ENCODE data around the gene SHB.

Gene SHB, protein sequence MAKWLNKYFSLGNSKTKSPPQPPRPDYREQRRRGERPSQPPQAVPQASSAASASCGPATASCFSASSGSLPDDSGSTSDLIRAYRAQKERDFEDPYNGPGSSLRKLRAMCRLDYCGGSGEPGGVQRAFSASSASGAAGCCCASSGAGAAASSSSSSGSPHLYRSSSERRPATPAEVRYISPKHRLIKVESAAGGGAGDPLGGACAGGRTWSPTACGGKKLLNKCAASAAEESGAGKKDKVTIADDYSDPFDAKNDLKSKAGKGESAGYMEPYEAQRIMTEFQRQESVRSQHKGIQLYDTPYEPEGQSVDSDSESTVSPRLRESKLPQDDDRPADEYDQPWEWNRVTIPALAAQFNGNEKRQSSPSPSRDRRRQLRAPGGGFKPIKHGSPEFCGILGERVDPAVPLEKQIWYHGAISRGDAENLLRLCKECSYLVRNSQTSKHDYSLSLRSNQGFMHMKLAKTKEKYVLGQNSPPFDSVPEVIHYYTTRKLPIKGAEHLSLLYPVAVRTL

DNA sequence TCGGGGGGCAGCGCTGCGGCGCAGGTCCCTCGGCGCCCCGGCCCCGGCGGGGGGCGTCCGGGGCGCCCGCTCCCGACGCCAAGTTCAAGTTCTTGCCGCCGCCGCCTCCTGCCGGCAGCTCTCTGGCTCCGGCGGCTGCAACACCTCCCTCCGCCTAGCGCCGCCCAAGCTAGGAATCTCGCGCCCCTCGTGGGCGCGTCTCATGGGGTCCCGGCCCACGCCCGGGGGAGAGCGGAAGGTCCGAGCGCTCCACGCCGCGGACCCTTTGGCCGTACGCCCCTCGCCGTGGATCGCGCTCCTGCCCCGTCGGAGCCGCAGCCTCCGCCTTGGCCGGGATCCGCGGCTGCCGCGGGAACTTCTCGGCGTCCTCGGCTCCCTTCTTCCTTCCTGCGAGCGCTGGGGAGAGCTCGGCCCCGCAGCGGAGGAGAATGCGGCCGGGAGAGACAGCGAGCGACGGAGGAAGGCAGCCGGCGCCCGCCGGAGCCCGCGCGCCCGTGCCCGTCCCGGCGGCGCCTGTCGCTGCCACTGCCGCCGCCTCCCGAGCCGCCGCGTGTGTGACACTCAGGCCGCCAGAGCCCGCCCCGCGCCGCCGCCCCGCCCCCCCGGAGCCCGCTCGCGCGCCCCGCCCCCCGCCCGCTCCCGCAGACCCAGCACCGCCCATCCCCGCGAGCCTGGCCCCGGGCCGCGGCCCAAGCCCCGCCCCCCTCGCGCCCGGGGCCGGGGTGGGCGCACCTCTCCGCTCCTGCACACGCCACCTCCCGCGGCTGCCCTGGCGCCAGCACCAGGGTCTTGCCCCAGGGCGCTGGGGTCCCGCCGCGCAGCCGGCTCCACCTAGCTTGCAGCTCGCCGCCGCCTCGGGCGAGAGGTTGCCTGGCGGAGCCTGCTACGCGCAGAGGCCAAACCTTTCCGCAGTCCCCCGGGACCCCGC, at the start of gene SHB:
Gene SHB (minus strand): TSS at position 527 of the 928 bp plus-strand sequence. CDS start 582 bp downstream, outside the sequence.
- TF ChIP-seq, protein P1, sequence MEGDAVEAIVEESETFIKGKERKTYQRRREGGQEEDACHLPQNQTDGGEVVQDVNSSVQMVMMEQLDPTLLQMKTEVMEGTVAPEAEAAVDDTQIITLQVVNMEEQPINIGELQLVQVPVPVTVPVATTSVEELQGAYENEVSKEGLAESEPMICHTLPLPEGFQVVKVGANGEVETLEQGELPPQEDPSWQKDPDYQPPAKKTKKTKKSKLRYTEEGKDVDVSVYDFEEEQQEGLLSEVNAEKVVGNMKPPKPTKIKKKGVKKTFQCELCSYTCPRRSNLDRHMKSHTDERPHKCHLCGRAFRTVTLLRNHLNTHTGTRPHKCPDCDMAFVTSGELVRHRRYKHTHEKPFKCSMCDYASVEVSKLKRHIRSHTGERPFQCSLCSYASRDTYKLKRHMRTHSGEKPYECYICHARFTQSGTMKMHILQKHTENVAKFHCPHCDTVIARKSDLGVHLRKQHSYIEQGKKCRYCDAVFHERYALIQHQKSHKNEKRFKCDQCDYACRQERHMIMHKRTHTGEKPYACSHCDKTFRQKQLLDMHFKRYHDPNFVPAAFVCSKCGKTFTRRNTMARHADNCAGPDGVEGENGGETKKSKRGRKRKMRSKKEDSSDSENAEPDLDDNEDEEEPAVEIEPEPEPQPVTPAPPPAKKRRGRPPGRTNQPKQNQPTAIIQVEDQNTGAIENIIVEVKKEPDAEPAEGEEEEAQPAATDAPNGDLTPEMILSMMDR (conservative IDR thresholded peaks at IDR 0.05; ENCODE audit: low read length): peak; percentile 46
- H3K4me3 ChIP-seq (ENCODE audit: low read length): peak within 1 kb of the TSS; percentile 86
- peak; percentile 60 for DNase-seq (ENCODE audit: low read depth)

DNA sequence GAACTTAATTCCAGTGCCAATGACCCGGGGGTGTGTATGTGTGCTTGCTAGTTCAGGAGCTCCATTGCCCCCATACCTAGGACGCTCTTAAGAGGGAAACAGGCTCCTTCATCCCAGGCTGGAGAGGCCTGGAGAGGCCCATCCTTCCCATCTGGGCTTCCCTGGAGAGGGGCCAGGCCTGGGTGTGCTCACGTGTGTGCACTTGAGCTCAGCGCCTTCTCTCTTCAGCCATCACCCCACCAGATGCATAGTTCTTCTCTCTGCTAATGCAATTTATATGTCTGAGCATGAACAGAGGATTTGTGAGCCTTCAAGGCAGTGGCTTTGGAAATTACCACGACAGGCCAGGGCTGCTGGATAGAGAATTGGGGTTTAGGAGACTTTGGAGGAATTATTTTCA, 48.6 kb upstream of the SHB start:
- peak; percentile 13 for DNase-seq (ENCODE audit: low read depth)
- no peak overlapping the region for H3K4me3 ChIP-seq (ENCODE audit: low read length)
- TF ChIP-seq, protein P1 (conservative IDR thresholded peaks at IDR 0.05; ENCODE audit: low read length): no peak

DNA sequence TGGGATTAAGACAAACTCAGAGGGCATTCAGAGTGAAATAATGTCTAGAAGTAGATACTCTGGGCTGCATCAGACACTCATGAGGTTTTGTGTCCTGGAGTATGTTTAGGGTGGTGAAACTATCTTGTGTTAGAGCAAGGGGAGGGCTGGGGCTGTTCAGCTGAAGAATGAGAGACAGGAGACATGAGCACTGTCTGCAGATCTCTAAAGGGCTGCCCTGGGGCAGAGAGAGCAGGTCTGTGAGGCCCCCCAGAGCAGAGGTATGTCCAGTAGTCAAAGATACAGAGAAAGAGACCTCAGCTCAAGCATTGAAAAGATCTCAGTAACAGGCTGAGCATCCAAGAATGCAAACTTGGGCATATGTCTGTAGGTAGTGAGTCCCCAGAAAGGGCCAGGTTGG, 45.9 kb upstream of the SHB start:
- TF ChIP-seq, protein P1 (conservative IDR thresholded peaks at IDR 0.05; ENCODE audit: low read length): no peak
- no peak overlapping the region for H3K4me3 ChIP-seq (ENCODE audit: low read length)
- DNase-seq (ENCODE audit: low read depth): no peak

DNA sequence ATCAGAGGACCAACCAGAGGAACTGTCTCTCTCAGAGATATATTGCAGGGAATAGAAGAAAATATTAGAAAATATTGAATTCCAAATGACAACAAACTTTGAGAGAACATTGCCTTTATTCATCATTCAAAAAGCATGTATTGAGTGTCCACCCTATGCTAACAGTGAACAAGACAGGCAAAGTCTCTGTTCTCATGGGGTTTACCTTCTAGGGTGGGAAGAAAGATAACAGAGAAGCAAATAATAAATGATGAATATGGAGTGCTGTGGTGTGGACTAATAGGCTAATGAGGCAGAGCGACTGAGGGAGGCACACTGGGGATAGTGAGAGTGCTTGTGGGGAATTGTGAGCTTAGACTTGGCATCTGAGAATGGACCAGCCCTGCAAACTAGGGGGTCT, 43.4 kb upstream of the SHB start:
- H3K4me3 ChIP-seq (ENCODE audit: low read length): no peak overlapping the region
- no peak for DNase-seq (ENCODE audit: low read depth)
- TF ChIP-seq, protein P1 (conservative IDR thresholded peaks at IDR 0.05; ENCODE audit: low read length): no peak

DNA sequence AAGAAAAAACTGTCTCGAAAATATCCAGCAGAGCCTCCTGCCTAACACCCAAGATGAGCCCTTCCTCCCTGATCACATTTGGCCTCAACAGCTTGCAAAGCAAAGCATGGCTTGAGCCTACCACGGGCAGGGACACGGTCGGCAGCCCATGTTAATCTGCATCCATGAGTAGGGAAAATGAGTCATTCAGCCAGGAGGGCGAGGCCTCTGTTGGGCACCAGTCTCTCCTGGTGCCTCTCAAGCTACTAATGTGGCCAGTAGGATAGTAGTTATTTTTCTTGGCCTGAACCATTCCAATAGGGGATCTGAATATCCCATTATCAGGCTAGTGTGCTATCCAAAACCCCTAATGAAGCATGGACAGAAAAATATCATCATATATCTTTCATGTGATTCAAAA, 43.0 kb upstream of the SHB start:
- DNase-seq (ENCODE audit: low read depth): no peak
- TF ChIP-seq, protein P1 (conservative IDR thresholded peaks at IDR 0.05; ENCODE audit: low read length): no peak
- no peak overlapping the region for H3K4me3 ChIP-seq (ENCODE audit: low read length)

DNA sequence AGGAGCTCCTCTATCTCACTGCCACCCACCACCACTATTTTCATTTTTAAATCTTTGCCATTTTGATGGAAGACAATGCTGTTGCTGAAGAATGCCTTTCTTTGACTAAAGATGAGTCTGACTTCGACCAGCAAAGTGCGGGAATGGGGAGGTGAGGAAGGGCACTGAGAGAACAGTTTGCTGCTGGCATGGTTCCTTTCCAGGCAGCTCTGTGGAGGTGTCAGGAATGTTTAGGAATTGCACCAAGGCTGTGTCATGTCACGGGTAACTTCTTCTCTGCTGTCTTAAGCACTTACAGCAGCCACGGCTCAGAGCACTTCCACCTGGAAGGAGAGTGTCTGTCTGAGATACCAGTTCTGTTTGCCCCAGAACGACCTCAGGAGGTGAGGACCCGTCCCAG, 41.4 kb upstream of the SHB start:
- no peak for DNase-seq (ENCODE audit: low read depth)
- TF ChIP-seq, protein P1 (conservative IDR thresholded peaks at IDR 0.05; ENCODE audit: low read length): no peak
- H3K4me3 ChIP-seq (ENCODE audit: low read length): no peak overlapping the region

All from AG10803 (cell line).